Measurements from ENCODE around the gene SERINC5.

The SERINC5 gene

DNA sequence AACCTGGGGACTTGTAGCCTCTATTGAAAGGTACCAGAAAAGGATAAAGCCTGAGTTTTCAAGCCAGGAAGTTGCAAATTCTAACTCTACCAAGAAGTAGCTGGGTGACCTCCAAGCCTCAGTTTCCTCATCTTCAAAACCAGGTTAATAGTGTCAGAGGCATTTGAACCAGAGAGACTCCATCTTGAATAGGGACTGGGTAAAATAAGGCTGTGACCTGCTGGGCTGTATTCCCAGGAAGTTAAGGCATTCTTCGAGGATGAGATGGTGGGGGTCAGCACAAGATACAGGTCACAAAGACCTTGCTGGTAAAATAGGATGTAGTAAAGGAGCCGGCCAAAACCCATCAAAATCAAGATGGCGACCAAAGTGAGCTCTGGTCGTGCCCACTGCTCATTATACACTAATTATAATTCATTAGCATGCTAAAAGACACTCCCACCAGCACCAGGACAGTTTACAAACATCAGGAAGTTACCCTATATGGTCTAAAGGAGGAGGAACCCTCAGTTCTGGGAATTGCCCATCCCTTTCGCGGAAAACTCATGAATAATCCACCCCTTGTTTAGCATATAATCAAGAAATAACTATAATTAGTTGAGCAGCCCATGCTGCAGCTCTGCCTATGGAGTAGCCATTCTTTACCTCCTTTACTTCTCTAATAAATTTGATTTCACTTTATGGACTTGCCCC is 3.8 kb upstream of the SERINC5 start:
- no peak for DNase-seq (ENCODE audit: low read depth, low spot score)
- H3K4me3 ChIP-seq (ENCODE audit: low read length) = no peak overlapping the region

DNA sequence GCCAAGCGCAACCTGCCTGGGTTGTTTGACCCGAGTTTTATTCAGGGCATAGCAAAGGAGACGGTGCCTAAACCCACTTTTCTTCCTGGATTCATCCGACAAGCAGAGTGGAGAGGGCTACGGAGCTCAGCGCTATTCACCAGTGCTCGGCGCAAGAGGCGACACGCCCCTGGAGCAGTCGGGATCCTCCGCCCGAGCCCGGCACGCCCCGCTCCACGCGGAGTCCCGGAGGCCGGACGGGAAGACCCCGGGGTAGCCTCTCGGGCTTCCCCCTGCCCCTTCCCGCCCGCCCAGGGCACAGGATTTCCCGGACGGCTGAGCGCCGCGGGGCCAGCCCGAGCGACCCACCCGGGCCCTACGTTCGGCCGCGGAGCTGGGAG is 427 bp downstream of the SERINC5 start:
- DNase-seq (ENCODE audit: low read depth, low spot score) = no peak
- peak overlapping the region; percentile 77 for H3K4me3 ChIP-seq (ENCODE audit: low read length)

GRCh38 chr5:80254767-80255430 is 949 bp downstream of the SERINC5 start:
- peak overlapping the region; percentile 77 for H3K4me3 ChIP-seq (ENCODE audit: low read length)
- peak; percentile 63 for DNase-seq (ENCODE audit: low read depth, low spot score)

DNA sequence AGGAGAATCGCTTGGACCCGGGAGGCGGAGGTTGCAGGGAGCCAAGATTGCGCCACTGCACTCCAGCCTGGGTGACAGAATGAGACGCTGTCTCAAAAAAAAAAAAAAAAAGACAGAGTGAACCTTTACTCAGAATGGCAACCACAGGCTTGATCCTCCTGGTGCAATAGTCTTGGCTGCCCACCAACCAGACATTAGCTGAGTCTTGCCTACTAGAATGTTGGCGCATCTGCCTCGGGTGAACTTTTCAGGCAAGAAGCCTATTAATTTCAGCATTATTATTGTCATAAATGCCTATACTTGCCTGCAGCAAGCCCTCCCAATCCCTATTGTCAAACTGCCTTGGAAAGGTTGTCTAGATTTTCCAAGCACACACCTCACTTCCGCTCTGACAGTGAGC is 4.2 kb downstream of the SERINC5 start:
- no peak overlapping the region for H3K4me3 ChIP-seq (ENCODE audit: low read length)
- DNase-seq (ENCODE audit: low read depth, low spot score) = no peak

DNA sequence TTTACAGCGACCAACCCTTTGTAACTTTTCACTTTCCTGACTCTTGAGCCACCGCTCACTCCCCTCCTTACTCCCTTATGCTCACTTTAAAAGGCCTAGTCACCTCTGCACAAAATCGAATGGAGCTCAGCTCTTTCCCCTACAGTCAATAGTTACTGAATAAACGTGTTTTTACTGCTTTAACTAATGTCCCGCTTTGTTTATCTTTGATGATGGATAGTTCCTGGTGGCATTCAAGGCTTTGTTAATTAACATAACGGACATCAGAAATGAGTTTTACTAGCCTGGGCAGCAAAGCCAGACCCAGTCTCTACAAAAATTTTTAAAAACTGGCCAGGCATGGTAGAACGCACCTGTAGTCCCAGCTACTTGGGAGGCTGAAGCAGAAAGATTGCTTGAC is 5.0 kb downstream of the SERINC5 start:
- no peak overlapping the region for H3K4me3 ChIP-seq (ENCODE audit: low read length)
- DNase-seq (ENCODE audit: low read depth, low spot score) = no peak

DNA sequence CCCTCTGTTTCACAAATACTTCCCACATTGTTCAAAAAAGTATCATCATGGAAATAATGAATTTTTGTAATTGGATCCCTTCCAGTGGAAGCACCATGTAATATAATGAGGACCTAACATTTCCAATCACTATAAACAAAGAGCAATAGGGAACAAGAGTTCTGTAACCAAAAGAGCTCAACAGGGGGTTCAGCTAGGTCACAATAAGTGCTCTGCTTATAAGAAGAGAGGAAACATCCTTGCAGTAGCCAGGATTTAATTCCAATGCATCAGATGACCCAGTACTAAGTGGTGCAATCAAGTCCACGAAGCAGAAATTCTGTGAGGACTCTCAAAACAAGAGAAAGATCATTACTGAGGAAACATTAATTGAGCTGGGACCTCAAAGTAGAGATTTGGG is 5.9 kb downstream of the SERINC5 start:
- H3K4me3 ChIP-seq (ENCODE audit: low read length) = no peak overlapping the region
- no peak for DNase-seq (ENCODE audit: low read depth, low spot score)

- H3K4me3 ChIP-seq (ENCODE audit: low read length) = no peak overlapping the region
- no peak for DNase-seq (ENCODE audit: low read depth, low spot score)
These were observed 7.5 kb downstream of the SERINC5 start for GRCh38 chr5:80248378-80248777.

- H3K4me3 ChIP-seq (ENCODE audit: low read length) = no peak overlapping the region
- no peak for DNase-seq (ENCODE audit: low read depth, low spot score)
These were observed 8.7 kb downstream of the SERINC5 start for GRCh38 chr5:80246995-80247729.

GRCh38 chr5:80246001-80246758 is 9.7 kb downstream of the SERINC5 start:
- DNase-seq (ENCODE audit: low read depth, low spot score) = no peak
- H3K4me3 ChIP-seq (ENCODE audit: low read length) = no peak overlapping the region

DNA sequence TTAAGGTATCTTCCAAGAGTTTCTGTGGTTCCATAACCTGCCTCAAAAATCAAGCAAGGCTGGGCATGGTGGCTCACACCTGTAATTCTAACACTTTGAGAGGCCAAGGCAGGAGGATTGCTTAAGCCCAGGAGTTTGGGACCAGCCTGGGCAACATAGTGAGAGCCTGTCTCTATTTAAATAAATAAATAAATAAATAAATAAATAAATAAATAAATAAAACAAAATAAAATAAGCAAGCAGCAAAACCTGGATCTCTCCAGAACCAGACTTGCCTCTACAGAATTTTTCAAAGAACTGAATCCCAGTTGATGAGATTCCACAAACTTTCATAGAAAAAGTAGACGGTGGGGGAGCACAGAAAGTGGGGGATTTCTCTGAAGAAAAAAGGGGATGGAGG is 12.3 kb downstream of the SERINC5 start:
- no peak for DNase-seq (ENCODE audit: low read depth, low spot score)
- H3K4me3 ChIP-seq (ENCODE audit: low read length) = no peak overlapping the region

DNA sequence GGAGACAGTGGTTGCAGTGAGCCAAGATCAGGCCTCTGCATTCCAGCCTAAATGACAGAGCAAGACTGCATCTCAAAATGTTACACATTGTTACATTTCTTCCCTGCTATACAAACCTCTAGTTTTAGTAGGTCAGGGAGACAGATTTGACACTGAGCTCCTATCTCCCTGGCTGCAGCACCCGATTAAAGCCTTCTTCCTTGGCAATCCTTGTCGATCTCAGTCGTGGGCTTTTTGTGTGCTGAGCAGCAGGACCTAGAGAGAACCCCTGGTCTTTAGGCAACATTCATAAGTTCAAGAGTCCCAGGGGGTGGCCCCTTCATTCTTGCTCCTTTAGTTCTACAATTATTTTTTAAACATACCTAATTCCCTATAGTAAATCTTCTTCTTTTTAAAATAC is 13.0 kb downstream of the SERINC5 start:
- DNase-seq (ENCODE audit: low read depth, low spot score) = no peak
- H3K4me3 ChIP-seq (ENCODE audit: low read length) = no peak overlapping the region

- H3K4me3 ChIP-seq (ENCODE audit: low read length) = no peak overlapping the region
- no peak for DNase-seq (ENCODE audit: low read depth, low spot score)
These were observed 15.4 kb downstream of the SERINC5 start for GRCh38 chr5:80240368-80240986.

GRCh38 chr5:80239680-80240367 is 16.0 kb downstream of the SERINC5 start:
- DNase-seq (ENCODE audit: low read depth, low spot score) = no peak
- H3K4me3 ChIP-seq (ENCODE audit: low read length) = peak overlapping the region; percentile 2; the same call in 1 of the 2 replicates

GRCh38 chr5:80238778-80239679 is 16.8 kb downstream of the SERINC5 start:
- DNase-seq (ENCODE audit: low read depth, low spot score) = peak; percentile 63
- H3K4me3 ChIP-seq (ENCODE audit: low read length) = peak overlapping the region; percentile 2; the same call in 1 of the 2 replicates

GRCh38 chr5:80238097-80238496 is 17.8 kb downstream of the SERINC5 start:
- no peak overlapping the region for H3K4me3 ChIP-seq (ENCODE audit: low read length)
- DNase-seq (ENCODE audit: low read depth, low spot score) = no peak

- no peak overlapping the region for H3K4me3 ChIP-seq (ENCODE audit: low read length)
- no peak for DNase-seq (ENCODE audit: low read depth, low spot score)
These were observed 18.6 kb downstream of the SERINC5 start for GRCh38 chr5:80237243-80237642.

DNA sequence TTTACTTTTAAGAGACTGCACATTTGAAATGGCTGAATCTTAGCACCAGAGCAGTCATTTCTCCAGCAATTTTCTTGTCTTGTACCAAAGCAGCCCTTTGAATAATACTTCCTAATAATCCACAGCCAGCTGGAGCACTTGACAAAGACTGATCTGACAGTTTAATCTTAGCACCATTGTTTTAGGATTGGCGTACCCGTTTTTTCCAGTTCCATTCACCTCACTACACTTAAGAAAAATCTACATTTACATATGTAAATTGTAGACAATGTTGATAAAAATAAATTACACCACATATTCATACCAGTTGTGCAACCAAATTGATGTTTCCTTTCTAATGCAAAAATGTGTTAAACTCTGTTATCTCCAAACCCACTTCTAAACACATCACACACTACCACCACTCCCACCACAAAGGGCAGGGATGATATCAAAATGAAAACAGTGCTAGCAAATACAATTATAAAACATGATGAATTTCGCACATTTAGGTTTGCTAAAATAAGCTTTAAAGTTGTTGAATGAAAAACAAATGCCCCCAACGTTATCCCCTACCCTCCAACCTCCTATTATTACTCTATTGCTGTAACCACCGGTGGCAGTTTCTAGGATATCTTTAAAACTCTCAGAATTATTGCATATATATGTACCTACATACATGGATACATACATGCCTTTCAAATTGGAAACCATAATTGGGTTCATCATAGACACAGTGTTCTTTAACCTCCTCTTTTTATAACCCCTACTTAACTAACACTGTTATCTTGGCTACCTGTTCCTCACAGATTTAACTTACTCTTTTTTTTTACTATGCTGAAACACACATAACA is 21.5 kb downstream of the SERINC5 start:
- no peak overlapping the region for H3K4me3 ChIP-seq (ENCODE audit: low read length)
- peak; percentile 72 for DNase-seq (ENCODE audit: low read depth, low spot score)

Data from Jurkat, Clone E6-1 (cell line).